ENCODE data around the gene CASZ1.

The CASZ1 gene

GRCh38 chr1:10671622-10672342, 124.7 kb downstream of the CASZ1 start:
- Histone ChIP-seq H3K27me3 (ENCODE audit: control insufficient read depth, insufficient read depth, low read length) (no peaks in the 10 kb centered on the region), H3K9ac (ENCODE audit: low read depth, low read length) (no peak overlapping the region), H3K4me3 (ENCODE audit: low read depth, low read length) (no peak overlapping the region), H3K36me3 (ENCODE audit: control insufficient read depth, insufficient read depth, low read length) (no peaks in the 10 kb centered on the region), H3K4me1 (ENCODE audit: control insufficient read depth, insufficient read depth, low read length) (no peaks in the 10 kb centered on the region), H3K9me3 (ENCODE audit: control insufficient read depth, insufficient read depth, low read length) (no peaks in the 10 kb centered on the region)

DNA sequence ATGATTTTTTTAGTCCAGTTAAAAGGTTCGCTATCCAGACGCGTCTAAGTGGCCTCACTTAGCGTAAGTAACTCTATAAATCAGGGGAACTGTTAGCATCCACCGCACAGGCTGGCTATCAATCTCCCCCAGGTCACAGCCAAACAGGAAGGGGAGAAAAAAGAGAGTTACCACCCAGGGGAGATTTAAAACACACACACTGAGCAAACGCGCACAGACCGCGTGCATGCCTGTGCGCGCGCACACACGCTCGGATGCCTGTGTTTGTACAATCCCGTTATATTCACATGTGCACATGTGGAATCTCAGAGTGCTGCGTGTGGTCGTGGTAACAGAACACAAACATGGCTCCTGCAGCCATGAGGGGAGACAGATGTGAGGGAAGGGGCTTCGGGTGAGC, 125.4 kb downstream of the CASZ1 start:
- Histone ChIP-seq H3K4me1 (ENCODE audit: control insufficient read depth, insufficient read depth, low read length) (no peaks in the 10 kb centered on the region), H3K36me3 (ENCODE audit: control insufficient read depth, insufficient read depth, low read length) (no peaks in the 10 kb centered on the region), H3K9ac (ENCODE audit: low read depth, low read length) (no peak overlapping the region), H3K9me3 (ENCODE audit: control insufficient read depth, insufficient read depth, low read length) (no peaks in the 10 kb centered on the region), H3K27me3 (ENCODE audit: control insufficient read depth, insufficient read depth, low read length) (no peaks in the 10 kb centered on the region), H3K4me3 (ENCODE audit: low read depth, low read length) (no peak overlapping the region)

GRCh38 chr1:10670190-10670589, 126.3 kb downstream of the CASZ1 start:
- no peaks in the 10 kb centered on the region for H3K9me3 ChIP-seq (ENCODE audit: control insufficient read depth, insufficient read depth, low read length)
- H3K9ac ChIP-seq (ENCODE audit: low read depth, low read length), result no peak overlapping the region
- H3K27me3 ChIP-seq (ENCODE audit: control insufficient read depth, insufficient read depth, low read length), result no peaks in the 10 kb centered on the region
- H3K4me1 ChIP-seq (ENCODE audit: control insufficient read depth, insufficient read depth, low read length), result no peaks in the 10 kb centered on the region
- H3K4me3 ChIP-seq (ENCODE audit: low read depth, low read length), result no peak overlapping the region
- H3K36me3 ChIP-seq (ENCODE audit: control insufficient read depth, insufficient read depth, low read length), result no peaks in the 10 kb centered on the region

DNA sequence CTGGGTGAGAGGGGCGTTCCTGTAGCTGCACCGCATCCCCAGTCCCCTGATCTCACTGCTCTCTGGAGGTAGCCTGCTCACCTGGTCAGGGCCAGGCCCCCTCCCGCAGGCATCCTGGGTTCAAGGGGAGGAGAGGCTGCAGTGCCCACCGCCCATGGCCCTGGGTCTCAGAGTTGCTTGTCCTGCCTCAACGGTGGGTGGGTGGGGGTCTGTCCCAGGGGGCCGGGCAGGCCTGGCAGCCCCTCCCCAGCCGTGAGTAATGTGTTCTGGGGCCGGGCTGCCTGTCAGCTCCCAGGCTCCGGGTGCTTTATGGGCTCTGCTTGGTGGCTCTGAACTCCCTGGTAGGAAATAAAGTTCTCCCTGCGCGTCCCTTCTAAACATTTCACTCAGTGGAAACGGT, 126.9 kb downstream of the CASZ1 start:
- Histone ChIP-seq H3K9ac (ENCODE audit: low read depth, low read length) (no peak overlapping the region), H3K4me1 (ENCODE audit: control insufficient read depth, insufficient read depth, low read length) (no peaks in the 10 kb centered on the region), H3K4me3 (ENCODE audit: low read depth, low read length) (no peak overlapping the region), H3K27me3 (ENCODE audit: control insufficient read depth, insufficient read depth, low read length) (no peaks in the 10 kb centered on the region), H3K36me3 (ENCODE audit: control insufficient read depth, insufficient read depth, low read length) (no peaks in the 10 kb centered on the region), H3K9me3 (ENCODE audit: control insufficient read depth, insufficient read depth, low read length) (no peaks in the 10 kb centered on the region)

DNA sequence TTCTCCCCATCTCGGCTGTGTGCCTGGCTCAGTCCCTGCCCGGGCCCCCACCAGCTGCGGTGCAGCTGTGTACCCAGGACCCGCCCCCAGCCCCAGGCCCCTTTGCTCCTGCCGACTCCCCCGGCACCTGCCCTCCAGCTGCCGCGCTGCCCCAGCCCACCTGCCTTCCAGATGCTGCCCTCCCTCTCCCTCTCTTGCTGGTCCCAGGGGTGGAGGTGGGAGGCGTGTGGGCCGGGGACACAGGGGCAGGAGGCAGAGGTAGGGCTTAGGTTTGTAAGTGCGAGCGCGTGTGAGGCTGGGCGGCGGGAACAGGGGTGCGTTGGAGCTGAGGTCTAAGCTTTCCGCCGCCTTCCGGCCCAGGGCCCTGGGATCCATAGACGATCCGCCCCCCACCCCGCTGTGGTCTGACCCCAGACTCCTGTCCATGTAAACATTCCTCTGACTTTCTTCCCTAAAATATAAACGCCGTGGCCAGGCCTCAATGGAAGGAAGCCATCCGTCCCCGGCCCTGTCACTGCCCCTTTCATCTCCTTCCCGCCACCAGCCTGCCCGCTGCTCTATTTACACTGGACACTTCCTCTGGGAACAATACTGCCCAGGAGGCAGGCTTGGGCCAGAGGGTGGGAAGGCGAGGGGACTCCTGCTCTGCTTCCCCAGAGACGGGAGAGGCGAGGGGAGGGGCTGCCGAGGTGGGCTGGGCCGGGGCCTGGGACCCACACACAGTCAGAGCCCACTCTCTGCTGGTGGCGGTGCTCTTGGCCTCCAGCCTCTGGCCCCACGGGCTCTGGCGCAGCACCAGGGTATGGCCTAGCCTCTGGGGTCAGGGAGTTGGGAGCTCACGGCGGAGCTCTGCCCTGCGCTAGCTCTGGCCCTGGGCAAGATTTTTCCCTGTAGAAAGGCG, 128.3 kb downstream of the CASZ1 start:
- Histone ChIP-seq H3K4me1 (ENCODE audit: control insufficient read depth, insufficient read depth, low read length) (no peaks in the 10 kb centered on the region), H3K9me3 (ENCODE audit: control insufficient read depth, insufficient read depth, low read length) (no peaks in the 10 kb centered on the region), H3K9ac (ENCODE audit: low read depth, low read length) (no peak overlapping the region), H3K36me3 (ENCODE audit: control insufficient read depth, insufficient read depth, low read length) (peaks cover 2% of the 10 kb centered on the region), H3K27me3 (ENCODE audit: control insufficient read depth, insufficient read depth, low read length) (no peaks in the 10 kb centered on the region), H3K4me3 (ENCODE audit: low read depth, low read length) (no peak overlapping the region)

DNA sequence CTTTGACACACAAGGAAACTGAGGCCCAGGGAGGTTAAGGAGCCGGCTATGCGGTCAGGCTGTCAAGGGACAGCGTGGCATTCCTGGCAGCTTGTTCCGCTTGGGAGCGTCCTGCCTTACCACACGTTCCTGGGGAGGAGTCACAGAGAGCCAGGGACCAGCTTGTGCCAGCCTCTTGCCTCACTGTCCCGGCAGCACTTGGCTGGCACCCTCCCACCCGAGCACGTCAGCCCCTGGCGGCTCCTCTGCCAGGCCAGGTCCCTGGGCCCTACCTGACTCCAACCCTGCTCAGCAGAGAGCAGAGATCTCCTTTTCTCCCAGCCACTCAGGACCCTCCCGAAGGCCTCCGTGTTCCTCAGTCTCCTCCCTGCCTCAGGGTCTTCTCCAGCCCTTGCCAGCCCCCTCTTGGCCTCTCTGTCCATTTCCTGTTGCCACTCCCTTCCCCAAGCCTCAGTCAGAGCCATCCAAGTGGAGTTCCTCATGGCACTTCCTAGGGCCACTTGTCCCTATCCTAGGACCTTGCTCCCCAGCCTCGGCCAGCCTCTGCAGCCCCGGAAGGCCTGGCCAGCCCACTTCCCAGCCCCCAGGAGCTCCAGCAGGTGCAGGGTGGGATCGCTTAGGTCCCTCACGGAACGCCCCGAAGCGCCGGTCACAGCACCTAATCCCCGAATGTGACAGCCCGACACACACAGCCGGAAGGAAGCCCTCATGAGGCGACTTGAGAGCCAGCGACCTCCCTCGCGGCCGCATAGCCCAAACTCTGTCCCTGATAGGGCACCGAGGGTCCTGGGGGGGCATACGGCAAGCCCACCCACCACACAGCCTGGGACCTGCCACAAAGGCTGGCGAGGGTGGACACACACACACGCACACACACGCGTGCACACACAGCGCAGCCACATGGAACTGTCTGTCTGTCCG, 130.3 kb downstream of the CASZ1 start:
- Histone ChIP-seq H3K4me1 (ENCODE audit: control insufficient read depth, insufficient read depth, low read length) (no peaks in the 10 kb centered on the region), H3K9me3 (ENCODE audit: control insufficient read depth, insufficient read depth, low read length) (no peaks in the 10 kb centered on the region), H3K36me3 (ENCODE audit: control insufficient read depth, insufficient read depth, low read length) (peaks cover 2% of the 10 kb centered on the region), H3K4me3 (ENCODE audit: low read depth, low read length) (no peak overlapping the region), H3K9ac (ENCODE audit: low read depth, low read length) (no peak overlapping the region), H3K27me3 (ENCODE audit: control insufficient read depth, insufficient read depth, low read length) (no peaks in the 10 kb centered on the region)

GRCh38 chr1:10665226-10665625, 131.2 kb downstream of the CASZ1 start:
- Histone ChIP-seq H3K9ac (ENCODE audit: low read depth, low read length) (no peak overlapping the region), H3K4me1 (ENCODE audit: control insufficient read depth, insufficient read depth, low read length) (no peaks in the 10 kb centered on the region), H3K27me3 (ENCODE audit: control insufficient read depth, insufficient read depth, low read length) (no peaks in the 10 kb centered on the region), H3K36me3 (ENCODE audit: control insufficient read depth, insufficient read depth, low read length) (peaks cover 2% of the 10 kb centered on the region), H3K4me3 (ENCODE audit: low read depth, low read length) (no peak overlapping the region), H3K9me3 (ENCODE audit: control insufficient read depth, insufficient read depth, low read length) (no peaks in the 10 kb centered on the region)

- H3K27me3 ChIP-seq (ENCODE audit: control insufficient read depth, insufficient read depth, low read length), result no peaks in the 10 kb centered on the region
- no peaks in the 10 kb centered on the region for H3K4me1 ChIP-seq (ENCODE audit: control insufficient read depth, insufficient read depth, low read length)
- H3K36me3 ChIP-seq (ENCODE audit: control insufficient read depth, insufficient read depth, low read length), result peaks cover 6% of the 10 kb centered on the region
- H3K9ac ChIP-seq (ENCODE audit: low read depth, low read length), result no peak overlapping the region
- H3K9me3 ChIP-seq (ENCODE audit: control insufficient read depth, insufficient read depth, low read length), result no peaks in the 10 kb centered on the region
- H3K4me3 ChIP-seq (ENCODE audit: low read depth, low read length), result no peak overlapping the region
These were observed 132.2 kb downstream of the CASZ1 start for GRCh38 chr1:10664251-10664650.

GRCh38 chr1:10663678-10664035, 132.8 kb downstream of the CASZ1 start:
- H3K36me3 ChIP-seq (ENCODE audit: control insufficient read depth, insufficient read depth, low read length), result peaks cover 7% of the 10 kb centered on the region
- no peak overlapping the region for H3K4me3 ChIP-seq (ENCODE audit: low read depth, low read length)
- H3K4me1 ChIP-seq (ENCODE audit: control insufficient read depth, insufficient read depth, low read length), result no peaks in the 10 kb centered on the region
- no peaks in the 10 kb centered on the region for H3K9me3 ChIP-seq (ENCODE audit: control insufficient read depth, insufficient read depth, low read length)
- H3K9ac ChIP-seq (ENCODE audit: low read depth, low read length), result no peak overlapping the region
- no peaks in the 10 kb centered on the region for H3K27me3 ChIP-seq (ENCODE audit: control insufficient read depth, insufficient read depth, low read length)

DNA sequence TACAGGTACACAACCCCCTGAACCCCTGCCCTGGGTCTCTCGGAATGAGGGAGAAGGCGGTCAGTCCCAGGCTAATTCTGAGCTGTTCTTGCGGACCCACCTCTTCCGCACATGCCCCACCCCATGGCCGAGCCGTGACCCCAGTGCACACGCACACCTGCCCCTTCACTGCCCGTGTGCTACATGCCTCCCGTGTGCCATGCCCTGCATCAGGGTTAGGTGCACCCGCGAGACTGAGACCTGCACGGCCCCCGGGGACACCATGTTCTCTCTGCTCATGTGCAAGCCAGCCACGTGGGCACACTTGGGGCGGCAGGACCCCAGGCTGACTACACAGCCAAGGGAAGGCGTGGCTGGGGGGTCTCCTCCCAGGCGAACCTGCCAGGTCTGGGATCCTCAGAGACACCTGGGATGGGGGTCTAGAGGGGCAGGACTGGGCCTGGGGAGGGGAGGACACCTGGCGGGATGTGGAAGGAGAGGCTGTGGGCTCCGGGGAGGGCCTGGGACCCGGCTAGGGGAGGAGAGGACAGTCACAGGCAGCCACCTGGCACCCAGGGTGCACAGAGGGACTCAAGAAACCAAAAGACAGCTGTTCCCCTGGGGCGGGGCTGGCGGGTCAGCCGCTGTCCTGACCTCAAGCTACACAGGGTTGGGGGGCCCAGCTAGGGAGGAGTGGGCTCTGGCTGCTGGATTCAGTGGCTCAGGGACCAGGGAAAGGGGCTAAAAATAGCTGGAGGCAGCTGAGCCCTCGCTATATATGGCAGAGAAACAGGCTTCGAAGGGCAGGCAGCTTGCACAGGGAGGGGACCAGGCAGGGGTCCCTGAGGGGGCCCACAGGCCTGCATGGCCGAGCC, 133.4 kb downstream of the CASZ1 start:
- Histone ChIP-seq H3K9me3 (ENCODE audit: control insufficient read depth, insufficient read depth, low read length) (no peaks in the 10 kb centered on the region), H3K9ac (ENCODE audit: low read depth, low read length) (no peak overlapping the region)

More for the DNA sequence above, 133.4 kb downstream of the CASZ1 start:
- peaks cover 7% of the 10 kb centered on the region for H3K36me3 ChIP-seq (ENCODE audit: control insufficient read depth, insufficient read depth, low read length)
- no peaks in the 10 kb centered on the region for H3K4me1 ChIP-seq (ENCODE audit: control insufficient read depth, insufficient read depth, low read length)
- H3K27me3 ChIP-seq (ENCODE audit: control insufficient read depth, insufficient read depth, low read length), result no peaks in the 10 kb centered on the region
- H3K4me3 ChIP-seq (ENCODE audit: low read depth, low read length), result no peak overlapping the region

All from iPS-15b (cell line).